Measurements from ENCODE around the gene HPSE2.

DNA sequence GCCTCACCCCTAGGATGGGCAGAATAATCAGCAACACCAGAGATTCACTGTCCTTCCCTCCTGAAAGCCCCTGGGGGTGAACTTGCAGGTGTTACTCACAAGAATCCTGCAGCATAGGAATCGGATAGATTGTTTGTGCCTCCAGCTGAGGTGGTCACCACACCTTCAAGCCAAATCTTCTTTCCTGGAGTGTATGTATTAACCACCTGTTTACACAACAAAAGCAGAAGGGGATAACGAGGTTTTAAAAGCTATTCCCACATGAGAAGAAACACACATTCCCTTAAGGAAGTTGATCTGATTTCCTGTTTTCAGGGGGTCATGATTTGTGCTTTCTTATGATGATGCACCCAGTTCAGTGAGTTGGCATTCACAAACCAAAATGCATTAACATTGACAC lies 615.1 kb downstream of the HPSE2 start:
- TF ChIP-seq CTCF (IDR thresholded peaks at IDR 0.05) (no peak), POLR2A (IDR thresholded peaks at IDR 0.05) (no peak)
